Lung (tissue), 12 donors: ENCODE results near the gene CHAMP1. TPM values are rescaled to one million over a fixed set of nuclear protein-coding genes. Genes with fewer than 3 reads are reported as not detected.
A peak's percentile ranks its signal among the peaks of the same experiment; 100 is the strongest.

Experiments used
- ATAC-seq: fragments of 200-7000 bp; cut with Tn5 transposase; one replicate; pipeline ENCODE4 v1.9.1; 2020; ENCODE audit warnings: moderate number of reproducible peaks; ENCODE audit not compliant: insufficient read depth, low FRiP score
- DNase-seq, 3 donors: peaks; one replicate each; pipeline ENCODE4 v3.0.0-alpha.2; 2013 to 2017
- H3K27ac ChIP-seq, 2 donors: one replicate each; pipeline ENCODE4 v1.5.1; 2013; ENCODE audit warnings: mild to moderate bottlenecking in 2 of 2, moderate library complexity in 2 of 2, control low read depth in 1 of 2, inconsistent platforms in 1 of 2, low read depth in 1 of 2, low read length in 1 of 2
- H3K27me3 ChIP-seq, 3 donors: one replicate each; pipeline ENCODE4 v1.5.1; 2013; ENCODE audit warnings: low read length in 2 of 3; ENCODE audit not compliant: control insufficient read depth in 3 of 3, insufficient read depth in 3 of 3
- H3K36me3 ChIP-seq, 4 donors: one replicate each; pipeline ENCODE4 v1.5.1; 2013; ENCODE audit warnings: low read length in 4 of 4, mild to moderate bottlenecking in 1 of 4, moderate library complexity in 1 of 4; ENCODE audit not compliant: control insufficient read depth in 4 of 4, insufficient read depth in 4 of 4
- H3K4me1 ChIP-seq, 5 donors: one replicate each; pipeline ENCODE4 v1.5.1; 2013; ENCODE audit warnings: low read length in 5 of 5, mild to moderate bottlenecking in 2 of 5, moderate library complexity in 1 of 5; ENCODE audit not compliant: control insufficient read depth in 5 of 5, insufficient read depth in 5 of 5
- H3K4me3 ChIP-seq: one replicate; pipeline ENCODE4 v1.5.1; 2013; ENCODE audit warnings: mild to moderate bottlenecking, control low read depth, moderate library complexity
- H3K9ac ChIP-seq, 2 donors: one replicate each; pipeline ENCODE4 v1.5.1; 2013; ENCODE audit warnings: low read length in 2 of 2, control low read depth in 1 of 2; ENCODE audit not compliant: insufficient read depth in 1 of 2
- H3K9me3 ChIP-seq, 4 donors: one replicate each; pipeline ENCODE4 v1.5.1; 2013; ENCODE audit warnings: low read length in 3 of 4, mild to moderate bottlenecking in 1 of 4, moderate library complexity in 1 of 4; ENCODE audit not compliant: control insufficient read depth in 4 of 4, insufficient read depth in 3 of 4
- CTCF ChIP-seq: IDR thresholded peaks from 2 replicates; pipeline ENCODE4 v1.5.1; 2012; ENCODE audit warnings: mild to moderate bottlenecking; ENCODE audit errors: control extremely low read depth, extremely low read depth
- WGBS, 2 donors: extraction: QIAGEN DNeasy Blood & Tissue Kit; methylation state at CpG; one replicate each; pipeline ENCODE4 v1.1.7; 2013; 5-methylcytosine and 5-hydroxymethylcytosine counted together
- polyA plus RNA-seq, 2 donors: library from polyadenylated mRNA; stranded (reverse); fragments of 200-250 nt; gene quantifications; one replicate each; pipeline ENCODE4 v1.2.1, GENCODE V29; 2013
- total RNA-seq, 2 donors: library from RNA; depleted of rRNA in 1 of 2; stranded (reverse); fragments of >200 nt in 1 of 2; gene quantifications; one replicate each; pipeline ENCODE4 v1.2.1, GENCODE V29; 2014 to 2021
- donor health status: control.
- donor health status: control.
- donor health status: Bipolar disorder and iron deficiency.
- donor health status: healthy.
- donor health status: DM: yes; HTN: yes; CAD: no.

CHAMP1 gene
- total and polyA plus RNA-seq, 4 donors = 7.0 to 17.7 (median 9.7) TPM

DNA sequence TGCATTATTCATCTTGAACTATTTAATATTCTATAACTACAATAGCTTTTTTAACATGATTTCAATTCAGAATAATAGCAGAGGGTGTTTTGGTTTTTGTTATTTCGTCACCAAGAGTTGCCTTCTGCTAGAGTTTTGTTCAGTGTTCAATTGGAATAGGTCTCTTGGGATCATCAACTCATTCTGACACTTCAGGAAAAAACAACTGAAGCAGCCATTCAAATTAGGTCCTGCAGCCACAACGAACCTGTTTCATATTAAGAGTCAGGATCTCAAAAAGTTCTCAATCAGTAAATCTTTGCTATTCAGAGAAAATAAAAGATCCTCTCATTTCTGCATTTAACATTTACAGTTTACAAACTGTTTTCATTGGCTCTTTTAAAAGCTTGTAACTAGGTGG lies 2.4 kb upstream of the CHAMP1 start:
- Histone ChIP-seq H3K27ac (no peak overlapping the region), H3K4me3 (no peak overlapping the region), H3K36me3 (peaks cover 0 to 2% (median under 1%) of the 10 kb centered on the region in 4 donors), H3K4me1 (peaks cover 0 to 11% (median 5%) of the 10 kb centered on the region in 5 donors), H3K27me3 (no peaks in the 10 kb centered on the region), H3K9ac (no peak overlapping the region), H3K9me3 (no peaks in the 10 kb centered on the region)
- ATAC-seq = no peak
- 62 to 76% methylated on average over 2 of the region's 2 CpGs for WGBS, 2 donors
- no peak for DNase-seq
- TF ChIP-seq CTCF = no peak

GRCh38 chr13:114313061-114313860 lies 1.0 kb upstream of the CHAMP1 start:
- Histone ChIP-seq H3K4me1 (peaks cover 3 to 15% (median 5%) of the 10 kb centered on the region in 5 donors), H3K36me3 (no peaks in the 10 kb centered on the region), H3K4me3 (no peak overlapping the region), H3K27ac (peak overlapping the region; percentile 66 to 100), H3K27me3 (no peaks in the 10 kb centered on the region), H3K9ac (peak overlapping the region in 1 of 2 donors; percentile 75), H3K9me3 (no peaks in the 10 kb centered on the region)
- DNase-seq (no peak), ATAC-seq (no peak)
- 90 to 94% methylated on average over 17 of the region's 17 CpGs for whole genome bisulfite sequencing, 2 donors
- no peak for TF ChIP-seq CTCF

DNA sequence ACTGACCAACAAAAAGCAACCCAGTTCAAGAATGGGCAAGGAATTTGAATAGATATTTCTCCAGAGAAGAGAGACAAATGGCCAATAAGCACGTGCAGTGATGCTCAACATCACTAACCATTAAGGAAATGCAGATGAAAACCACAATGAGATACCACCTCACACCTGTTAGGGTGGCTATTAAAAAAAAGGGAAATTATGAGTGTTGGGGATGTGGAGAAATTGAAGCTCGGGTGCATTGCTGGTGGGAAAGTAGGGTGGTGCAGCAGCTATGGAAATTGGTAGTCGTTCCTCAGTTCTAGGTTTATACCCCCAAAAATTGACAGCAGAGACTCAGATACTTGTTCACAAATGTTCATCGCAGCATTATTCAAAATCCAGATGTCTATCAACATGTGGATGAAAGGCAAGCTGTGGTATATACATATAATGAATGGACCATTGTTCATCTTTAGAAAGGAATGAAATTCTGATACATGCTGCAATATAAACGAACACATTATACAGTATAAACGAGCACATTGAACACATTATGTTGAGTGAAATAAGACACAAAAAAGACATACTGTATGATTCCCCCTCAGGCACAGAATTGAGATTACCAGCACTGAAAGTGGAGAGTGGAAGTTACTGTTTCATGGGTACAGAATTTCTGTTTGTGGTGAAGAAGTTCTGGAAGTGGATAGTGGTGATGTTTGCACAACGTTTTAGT lies 927 bp downstream of the CHAMP1 start:
- peak overlapping the region in 1 of 2 donors; percentile 100 for H3K27ac ChIP-seq

More for the DNA sequence above, 927 bp downstream of the CHAMP1 start:
- Histone ChIP-seq H3K4me1 (peaks cover 5 to 29% (median 15%) of the 10 kb centered on the region in 5 donors), H3K27me3 (no peaks in the 10 kb centered on the region), H3K9ac (peak overlapping the region in 1 of 2 donors; percentile 67), H3K9me3 (no peaks in the 10 kb centered on the region), H3K36me3 (peaks cover 0 to 2% (median 0%) of the 10 kb centered on the region in 4 donors), H3K4me3 (no peak overlapping the region)
- ATAC-seq (no peak), DNase-seq (peak in 1 of 3 donors; percentile 8)
- TF ChIP-seq CTCF = no peak
- 14 to 18% methylated on average over 7 of the region's 7 CpGs for WGBS, 2 donors
